GM21515 (cell line): ENCODE measurements around the gene RAB23.
"Not testable (repeated sequence)": the region's sequence is repeated elsewhere in the genome, so short reads cannot be mapped to it uniquely, and the experiment has no call there.

ENCODE experiments used
- ATAC-seq: cut with Tn5 transposase; IDR thresholded peaks from one replicate; pipeline ENCODE4 v1.9.1; 2021; ENCODE audit not compliant: unreplicated experiment

Gene RAB23

GRCh38 chr6:57243526-57243925 lies 21.4 kb upstream of the RAB23 start:
- ATAC-seq: not testable (repeated sequence)

- no peak for ATAC-seq
Observed at GRCh38 chr6:57242505-57242904, 20.4 kb upstream of the RAB23 start.

GRCh38 chr6:57226221-57226620 lies 4.1 kb upstream of the RAB23 start:
- no peak for ATAC-seq

GRCh38 chr6:57224769-57225515 lies 2.8 kb upstream of the RAB23 start:
- ATAC-seq: no peak

GRCh38 chr6:57222743-57223077 lies 603 bp upstream of the RAB23 start:
- ATAC-seq: no peak

GRCh38 chr6:57221191-57221935 lies 744 bp downstream of the RAB23 start:
- ATAC-seq: peak; percentile 63

GRCh38 chr6:57220083-57220703 lies 1.9 kb downstream of the RAB23 start:
- ATAC-seq: no peak

GRCh38 chr6:57217270-57217669 lies 4.8 kb downstream of the RAB23 start:
- ATAC-seq: no peak

- ATAC-seq: no peak
Observed at GRCh38 chr6:57216235-57217101, 5.6 kb downstream of the RAB23 start.

- no peak for ATAC-seq
Observed at GRCh38 chr6:57215260-57215659, 6.8 kb downstream of the RAB23 start.

- no peak for ATAC-seq
Observed at GRCh38 chr6:57210060-57210459, 12.0 kb downstream of the RAB23 start.

GRCh38 chr6:57209030-57209429 lies 13.1 kb downstream of the RAB23 start:
- no peak for ATAC-seq

- ATAC-seq: no peak
Observed at GRCh38 chr6:57207872-57208271, 14.2 kb downstream of the RAB23 start.

GRCh38 chr6:57207141-57207540 lies 15.0 kb downstream of the RAB23 start:
- ATAC-seq: no peak

- ATAC-seq: no peak
Observed at GRCh38 chr6:57205550-57206328, 16.4 kb downstream of the RAB23 start.

GRCh38 chr6:57201718-57202117 lies 20.4 kb downstream of the RAB23 start:
- no peak for ATAC-seq

- no peak for ATAC-seq
Observed at GRCh38 chr6:57198926-57199636, 23.0 kb downstream of the RAB23 start.

GRCh38 chr6:57195457-57195856 lies 26.6 kb downstream of the RAB23 start:
- no peak for ATAC-seq

GRCh38 chr6:57193177-57193576 lies 28.9 kb downstream of the RAB23 start:
- ATAC-seq: no peak

GRCh38 chr6:57190140-57190539 lies 32.0 kb downstream of the RAB23 start:
- ATAC-seq: no peak
